Measurements from ENCODE around the gene CDK12.
A peak's percentile ranks its signal among the peaks of the same experiment; 100 is the strongest.

Gene CDK12

DNA sequence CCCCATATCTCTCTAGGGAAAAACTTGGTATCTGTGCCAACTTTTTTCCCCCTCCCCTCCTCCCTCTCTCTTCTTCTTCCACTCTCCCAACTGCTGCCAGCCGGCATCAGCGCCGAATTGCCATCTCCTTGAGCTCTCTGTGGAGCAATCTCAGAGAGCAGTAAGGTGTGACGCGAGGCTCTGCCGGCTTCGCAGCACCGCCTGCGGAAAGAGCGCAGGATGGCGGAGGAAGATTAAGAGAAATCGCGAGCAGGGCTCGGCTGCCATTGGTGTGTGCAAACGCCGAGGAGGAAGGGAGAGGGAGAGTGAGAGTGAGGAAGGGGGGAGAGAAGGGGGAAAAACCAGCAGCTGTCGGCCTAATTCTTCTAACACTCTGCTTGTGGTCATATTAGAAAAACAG is 102.2 kb downstream of the CDK12 start:
- Histone ChIP-seq H3K9ac (ENCODE audit: insufficient read length, low read depth) (no peak overlapping the region), H3K9me3 (ENCODE audit: insufficient read depth, low read length) (peaks cover 11% of the 10 kb centered on the region), H3K36me3 (ENCODE audit: insufficient read depth, insufficient read length, low read length) (peaks cover 31% of the 10 kb centered on the region), H3K4me1 (ENCODE audit: insufficient read depth, insufficient read length) (no peaks in the 10 kb centered on the region), H3K4me3 (ENCODE audit: insufficient read length, low read depth) (no peak overlapping the region), H3K27me3 (ENCODE audit: insufficient read depth, insufficient read length) (no peaks in the 10 kb centered on the region)
- no peak for DNase-seq (ENCODE audit: low read depth, low spot score)
- no peak for TF ChIP-seq SUZ12 (IDR thresholded peaks at IDR 0.05; ENCODE audit: extremely low read depth, insufficient read depth, insufficient read length)
- TF ChIP-seq ZNF274 (IDR thresholded peaks at IDR 0.05; ENCODE audit: low read depth, low read length): no peak
- no peak for TF ChIP-seq YY1 (IDR thresholded peaks at IDR 0.05; ENCODE audit: insufficient read depth, insufficient read length)

DNA sequence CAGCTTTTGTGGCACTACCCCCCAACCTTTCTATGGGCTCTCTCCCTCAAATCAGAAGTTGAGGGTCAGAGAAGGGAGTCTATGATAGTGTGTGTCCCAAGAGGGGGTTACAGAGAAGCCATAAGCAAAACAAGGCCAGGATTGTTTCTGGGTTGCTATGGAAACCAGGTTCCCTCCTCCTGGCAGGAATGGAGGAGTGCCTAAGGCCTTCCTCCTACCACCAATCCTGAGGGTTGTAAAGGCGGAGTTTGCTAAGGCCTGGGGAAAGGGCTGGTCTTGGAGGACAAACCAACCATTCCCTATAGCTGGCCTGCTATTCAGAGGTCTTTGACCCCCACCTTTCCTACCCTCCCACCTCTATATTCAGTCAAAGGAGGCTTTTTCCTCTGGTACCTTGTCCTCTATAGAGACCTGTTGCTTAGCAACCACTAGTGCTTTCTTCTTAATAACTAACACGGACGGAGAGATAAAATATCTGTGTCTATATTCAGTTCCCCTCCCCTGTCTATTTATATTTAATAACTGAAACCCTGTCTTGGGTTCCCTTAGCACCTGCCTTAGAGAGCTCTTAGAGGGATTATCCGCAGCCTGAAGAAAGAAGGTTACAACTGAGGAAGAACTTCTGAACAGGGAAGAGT is 103.0 kb downstream of the CDK12 start:
- Histone ChIP-seq H3K9me3 (ENCODE audit: insufficient read depth, low read length) (peaks cover 11% of the 10 kb centered on the region), H3K27me3 (ENCODE audit: insufficient read depth, insufficient read length) (no peaks in the 10 kb centered on the region), H3K36me3 (ENCODE audit: insufficient read depth, insufficient read length, low read length) (peaks cover 32% of the 10 kb centered on the region), H3K4me1 (ENCODE audit: insufficient read depth, insufficient read length) (no peaks in the 10 kb centered on the region), H3K9ac (ENCODE audit: insufficient read length, low read depth) (no peak overlapping the region), H3K4me3 (ENCODE audit: insufficient read length, low read depth) (no peak overlapping the region)
- DNase-seq (ENCODE audit: low read depth, low spot score): peak; percentile 57
- TF ChIP-seq ZNF274 (IDR thresholded peaks at IDR 0.05; ENCODE audit: low read depth, low read length): no peak
- TF ChIP-seq SUZ12 (IDR thresholded peaks at IDR 0.05; ENCODE audit: extremely low read depth, insufficient read depth, insufficient read length): no peak
- TF ChIP-seq YY1 (IDR thresholded peaks at IDR 0.05; ENCODE audit: insufficient read depth, insufficient read length): no peak

DNA sequence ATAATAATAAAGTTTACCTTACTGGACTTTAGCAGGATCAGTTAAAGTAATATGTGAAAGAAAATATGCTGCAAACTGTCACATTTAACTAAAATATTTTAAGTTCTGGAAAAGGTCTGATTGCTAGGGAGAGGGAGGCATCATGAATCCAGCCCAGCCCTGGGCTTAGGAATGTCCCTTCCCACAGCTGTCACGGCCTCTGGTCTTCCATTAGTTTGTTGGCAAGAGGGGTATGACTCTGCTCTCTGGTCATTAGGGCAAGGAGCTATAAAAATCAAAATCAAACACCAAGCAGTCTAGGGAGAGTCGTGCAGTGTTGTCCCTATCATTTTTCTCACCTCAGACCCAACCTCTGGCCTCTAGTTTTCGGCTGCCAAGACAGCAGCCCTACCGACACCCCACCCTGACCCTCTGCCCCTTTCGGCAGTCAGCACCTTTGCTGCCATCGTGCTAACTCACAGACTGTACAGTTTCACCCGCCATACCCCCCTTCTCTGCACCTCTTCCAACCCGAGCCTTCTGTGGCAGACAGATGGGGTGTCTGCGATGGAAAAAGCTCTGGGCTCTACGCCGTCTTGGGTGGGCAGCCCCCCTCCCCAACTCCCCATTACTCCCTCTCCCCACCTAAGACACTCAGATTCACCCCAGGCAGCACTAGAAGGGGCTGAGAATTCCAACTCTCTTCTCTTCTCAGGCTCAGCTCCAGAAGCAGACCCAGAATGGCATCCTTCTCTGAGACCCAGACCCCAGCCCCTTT is 105.0 kb downstream of the CDK12 start:
- Histone ChIP-seq H3K27me3 (ENCODE audit: insufficient read depth, insufficient read length) (no peaks in the 10 kb centered on the region), H3K4me3 (ENCODE audit: insufficient read length, low read depth) (no peak overlapping the region), H3K36me3 (ENCODE audit: insufficient read depth, insufficient read length, low read length) (peaks cover 34% of the 10 kb centered on the region), H3K4me1 (ENCODE audit: insufficient read depth, insufficient read length) (no peaks in the 10 kb centered on the region), H3K9ac (ENCODE audit: insufficient read length, low read depth) (no peak overlapping the region), H3K9me3 (ENCODE audit: insufficient read depth, low read length) (peaks cover 16% of the 10 kb centered on the region)
- no peak for DNase-seq (ENCODE audit: low read depth, low spot score)
- TF ChIP-seq YY1 (IDR thresholded peaks at IDR 0.05; ENCODE audit: insufficient read depth, insufficient read length): no peak
- TF ChIP-seq ZNF274 (IDR thresholded peaks at IDR 0.05; ENCODE audit: low read depth, low read length): no peak

DNA sequence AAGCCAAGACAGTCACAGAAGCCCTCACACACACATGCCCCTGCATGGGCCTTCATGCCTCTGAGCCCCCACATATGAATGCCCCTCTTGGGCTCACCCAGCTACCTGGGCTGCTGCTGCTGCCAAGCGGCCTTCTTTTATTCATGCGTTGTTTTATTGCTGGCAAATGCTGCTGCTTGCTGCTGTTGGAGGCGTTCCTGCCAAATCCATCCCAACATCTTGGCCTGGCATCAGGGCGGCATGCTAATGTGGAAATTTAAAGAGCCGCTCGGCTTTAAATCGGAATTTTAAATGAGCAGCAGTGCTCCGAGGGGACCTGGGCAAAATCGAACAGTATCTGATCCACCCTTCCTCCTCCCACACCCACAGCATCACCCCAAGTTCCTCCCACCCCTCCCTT is 107.4 kb downstream of the CDK12 start:
- TF ChIP-seq ZNF274 (IDR thresholded peaks at IDR 0.05; ENCODE audit: low read depth, low read length) (no peak), YY1 (IDR thresholded peaks at IDR 0.05; ENCODE audit: insufficient read depth, insufficient read length) (no peak), SUZ12 (IDR thresholded peaks at IDR 0.05; ENCODE audit: extremely low read depth, insufficient read depth, insufficient read length) (no peak)
- no peak overlapping the region for H3K9ac ChIP-seq (ENCODE audit: insufficient read length, low read depth)
- no peaks in the 10 kb centered on the region for H3K4me1 ChIP-seq (ENCODE audit: insufficient read depth, insufficient read length)
- H3K9me3 ChIP-seq (ENCODE audit: insufficient read depth, low read length): peaks cover 19% of the 10 kb centered on the region
- no peak for DNase-seq (ENCODE audit: low read depth, low spot score)
- peaks cover 10% of the 10 kb centered on the region for H3K27me3 ChIP-seq (ENCODE audit: insufficient read depth, insufficient read length)
- H3K4me3 ChIP-seq (ENCODE audit: insufficient read length, low read depth): no peak overlapping the region
- H3K36me3 ChIP-seq (ENCODE audit: insufficient read depth, insufficient read length, low read length): peaks cover 33% of the 10 kb centered on the region

DNA sequence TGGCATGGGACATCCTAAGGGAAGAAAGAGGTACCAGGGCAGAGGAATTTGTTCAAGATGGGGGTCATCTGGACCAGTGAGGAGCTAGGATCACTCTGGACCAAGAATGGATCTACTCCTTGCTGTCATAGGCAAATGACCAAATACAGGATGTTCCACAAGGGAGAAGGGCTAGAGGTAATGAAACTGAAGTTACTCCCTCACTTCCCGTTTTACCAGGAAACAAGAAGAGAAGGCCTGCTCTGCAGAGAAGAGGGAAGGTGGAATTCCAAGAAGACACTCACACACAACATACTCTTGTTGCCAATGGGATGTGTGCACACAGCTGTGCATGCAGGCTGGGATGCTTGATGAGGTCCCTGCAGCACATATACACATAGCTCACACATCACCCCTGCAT is 107.8 kb downstream of the CDK12 start:
- Histone ChIP-seq H3K27me3 (ENCODE audit: insufficient read depth, insufficient read length) (peaks cover 10% of the 10 kb centered on the region), H3K36me3 (ENCODE audit: insufficient read depth, insufficient read length, low read length) (peaks cover 33% of the 10 kb centered on the region), H3K4me3 (ENCODE audit: insufficient read length, low read depth) (no peak overlapping the region), H3K4me1 (ENCODE audit: insufficient read depth, insufficient read length) (no peaks in the 10 kb centered on the region), H3K9me3 (ENCODE audit: insufficient read depth, low read length) (peaks cover 19% of the 10 kb centered on the region), H3K9ac (ENCODE audit: insufficient read length, low read depth) (no peak overlapping the region)
- TF ChIP-seq ZNF274 (IDR thresholded peaks at IDR 0.05; ENCODE audit: low read depth, low read length) (no peak), YY1 (IDR thresholded peaks at IDR 0.05; ENCODE audit: insufficient read depth, insufficient read length) (no peak), SUZ12 (IDR thresholded peaks at IDR 0.05; ENCODE audit: extremely low read depth, insufficient read depth, insufficient read length) (no peak)
- no peak for DNase-seq (ENCODE audit: low read depth, low spot score)

DNA sequence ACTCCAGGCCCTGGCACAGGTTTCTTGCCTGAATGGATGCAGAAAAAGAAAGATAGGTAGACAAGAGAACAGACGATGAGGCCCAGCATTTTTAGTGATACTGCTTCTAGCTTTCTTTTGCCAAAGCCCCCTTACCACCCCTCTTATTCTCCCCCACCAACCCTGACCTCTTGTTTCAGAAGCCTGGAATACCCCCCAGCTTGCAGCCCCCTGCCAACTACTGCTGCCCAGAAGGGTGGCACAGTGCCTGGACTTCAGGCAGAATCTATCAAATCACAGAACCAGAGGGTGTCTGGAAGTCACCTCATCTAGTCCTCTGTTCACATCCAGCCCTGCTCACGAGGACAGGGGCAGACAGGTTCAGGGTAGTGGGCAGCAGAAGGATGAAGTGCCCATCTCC is 110.8 kb downstream of the CDK12 start:
- H3K4me1 ChIP-seq (ENCODE audit: insufficient read depth, insufficient read length): peaks cover 3% of the 10 kb centered on the region
- H3K36me3 ChIP-seq (ENCODE audit: insufficient read depth, insufficient read length, low read length): peaks cover 20% of the 10 kb centered on the region
- H3K27me3 ChIP-seq (ENCODE audit: insufficient read depth, insufficient read length): peaks cover 22% of the 10 kb centered on the region
- TF ChIP-seq YY1 (IDR thresholded peaks at IDR 0.05; ENCODE audit: insufficient read depth, insufficient read length): no peak
- no peak for TF ChIP-seq SUZ12 (IDR thresholded peaks at IDR 0.05; ENCODE audit: extremely low read depth, insufficient read depth, insufficient read length)
- TF ChIP-seq ZNF274 (IDR thresholded peaks at IDR 0.05; ENCODE audit: low read depth, low read length): no peak
- no peak for DNase-seq (ENCODE audit: low read depth, low spot score)
- H3K9ac ChIP-seq (ENCODE audit: insufficient read length, low read depth): no peak overlapping the region
- H3K9me3 ChIP-seq (ENCODE audit: insufficient read depth, low read length): peaks cover 17% of the 10 kb centered on the region
- no peak overlapping the region for H3K4me3 ChIP-seq (ENCODE audit: insufficient read length, low read depth)

DNA sequence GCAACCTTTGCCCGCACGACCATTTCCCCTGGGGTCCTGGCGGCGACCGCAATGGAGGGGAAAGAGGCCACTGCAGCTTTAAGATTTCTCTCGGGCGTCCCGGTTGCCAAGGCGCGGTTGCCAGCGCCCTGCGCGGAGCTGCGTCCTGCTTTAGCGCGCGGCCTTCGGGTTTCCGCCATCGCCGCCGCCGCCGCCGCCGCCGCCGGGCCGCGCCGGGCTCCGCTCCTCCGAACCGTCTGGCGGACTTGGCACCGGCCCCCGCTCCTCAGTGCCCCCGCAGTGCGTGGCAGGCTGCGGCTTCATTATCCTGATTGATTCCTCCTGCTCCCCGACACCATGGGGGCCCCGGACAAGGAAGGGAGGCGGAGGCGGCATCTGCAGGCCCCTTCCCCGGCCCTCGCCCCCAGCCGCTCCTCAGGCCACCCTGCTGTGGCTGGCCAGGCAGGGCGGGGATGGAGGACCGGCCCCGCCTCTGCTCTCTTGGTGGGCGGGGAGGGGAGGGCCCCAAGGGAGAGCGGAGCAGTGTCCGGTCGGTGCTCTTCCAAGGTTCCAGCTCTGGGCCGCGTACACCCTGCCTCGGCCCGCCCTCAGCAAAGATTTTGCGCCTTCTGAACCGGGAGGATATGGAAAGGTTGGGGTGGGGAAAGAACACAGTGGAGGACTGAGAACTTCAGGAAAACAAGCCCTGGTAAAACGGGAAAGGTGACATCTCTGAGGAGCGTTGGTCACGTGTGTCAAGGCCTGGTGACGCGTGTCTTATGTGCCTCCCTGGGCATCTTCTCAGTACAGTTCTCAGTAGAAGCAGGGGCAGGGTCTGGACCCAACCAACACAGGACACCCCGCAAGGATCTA is 112.4 kb downstream of the CDK12 start:
- no peak for DNase-seq (ENCODE audit: low read depth, low spot score)
- Histone ChIP-seq H3K4me3 (ENCODE audit: insufficient read length, low read depth) (peak overlapping the region; percentile 34), H3K4me1 (ENCODE audit: insufficient read depth, insufficient read length) (peaks cover 8% of the 10 kb centered on the region), H3K27me3 (ENCODE audit: insufficient read depth, insufficient read length) (peaks cover 24% of the 10 kb centered on the region), H3K9ac (ENCODE audit: insufficient read length, low read depth) (peak overlapping the region; percentile 75), H3K9me3 (ENCODE audit: insufficient read depth, low read length) (peaks cover 8% of the 10 kb centered on the region; the same call in 1 of the 2 replicates), H3K36me3 (ENCODE audit: insufficient read depth, insufficient read length, low read length) (peaks cover 6% of the 10 kb centered on the region)
- TF ChIP-seq ZNF274 (IDR thresholded peaks at IDR 0.05; ENCODE audit: low read depth, low read length): no peak

Measured in NT2/D1 (cell line).